ENCODE data around the gene GBP7. TPM values are rescaled to one million over a fixed set of nuclear protein-coding genes. Genes with fewer than 3 reads are reported as not detected.

The GBP7 gene
- total and polyA plus RNA-seq, 2 donors from 2014 or later, result not detected

DNA sequence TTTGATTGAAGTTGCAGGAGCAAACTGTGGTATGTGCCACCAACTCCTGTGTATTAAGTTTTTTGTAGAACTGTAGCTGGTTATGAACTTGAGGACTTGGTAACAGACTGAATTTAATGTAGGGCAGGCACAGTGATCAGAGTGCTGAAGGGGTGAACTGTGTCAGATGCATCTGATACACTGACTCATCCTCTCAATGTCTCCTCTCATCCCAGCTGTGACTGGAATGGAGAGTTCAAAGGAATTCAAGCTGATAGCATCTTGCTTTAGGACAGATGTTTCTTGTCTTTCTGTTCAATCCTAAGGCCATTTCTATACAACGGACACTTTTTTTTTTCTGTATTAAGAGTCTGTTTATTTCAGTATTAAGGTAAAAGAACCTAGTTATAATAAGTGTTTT lies 85.8 kb downstream of the GBP7 start:
- TF ChIP-seq, protein P1, sequence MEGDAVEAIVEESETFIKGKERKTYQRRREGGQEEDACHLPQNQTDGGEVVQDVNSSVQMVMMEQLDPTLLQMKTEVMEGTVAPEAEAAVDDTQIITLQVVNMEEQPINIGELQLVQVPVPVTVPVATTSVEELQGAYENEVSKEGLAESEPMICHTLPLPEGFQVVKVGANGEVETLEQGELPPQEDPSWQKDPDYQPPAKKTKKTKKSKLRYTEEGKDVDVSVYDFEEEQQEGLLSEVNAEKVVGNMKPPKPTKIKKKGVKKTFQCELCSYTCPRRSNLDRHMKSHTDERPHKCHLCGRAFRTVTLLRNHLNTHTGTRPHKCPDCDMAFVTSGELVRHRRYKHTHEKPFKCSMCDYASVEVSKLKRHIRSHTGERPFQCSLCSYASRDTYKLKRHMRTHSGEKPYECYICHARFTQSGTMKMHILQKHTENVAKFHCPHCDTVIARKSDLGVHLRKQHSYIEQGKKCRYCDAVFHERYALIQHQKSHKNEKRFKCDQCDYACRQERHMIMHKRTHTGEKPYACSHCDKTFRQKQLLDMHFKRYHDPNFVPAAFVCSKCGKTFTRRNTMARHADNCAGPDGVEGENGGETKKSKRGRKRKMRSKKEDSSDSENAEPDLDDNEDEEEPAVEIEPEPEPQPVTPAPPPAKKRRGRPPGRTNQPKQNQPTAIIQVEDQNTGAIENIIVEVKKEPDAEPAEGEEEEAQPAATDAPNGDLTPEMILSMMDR (IDR thresholded peaks at IDR 0.05; ENCODE audit: borderline replicate concordance, extremely low read depth, insufficient read depth), result no peak
- Histone ChIP-seq H3K36me3 (ENCODE audit: control insufficient read depth in 2 of 3, insufficient read depth in 3 of 3, low read length in 3 of 3) (no peaks in the 10 kb centered on the region), H3K9me3 (ENCODE audit: control insufficient read depth in 2 of 3, insufficient read depth in 1 of 3, low read length in 3 of 3) (no peaks in the 10 kb centered on the region), H3K4me1 (ENCODE audit: control insufficient read depth in 2 of 3, insufficient read depth in 2 of 3, low read depth in 1 of 3, low read length in 3 of 3) (no peaks in the 10 kb centered on the region), H3K4me3 (ENCODE audit: low read length in 3 of 3) (no peak overlapping the region), H3K27me3 (ENCODE audit: control insufficient read depth, insufficient read depth, low read length) (no peaks in the 10 kb centered on the region), H3K9ac (ENCODE audit: low read length in 3 of 3) (no peak overlapping the region), H3K27ac (ENCODE audit: low read depth in 2 of 2, low read length in 2 of 2) (no peak overlapping the region)
- DNase-seq (no peak), FAIRE-seq (no peak)
- intact Hi-C loops (cut with DNase I), result no loop called here

DNA sequence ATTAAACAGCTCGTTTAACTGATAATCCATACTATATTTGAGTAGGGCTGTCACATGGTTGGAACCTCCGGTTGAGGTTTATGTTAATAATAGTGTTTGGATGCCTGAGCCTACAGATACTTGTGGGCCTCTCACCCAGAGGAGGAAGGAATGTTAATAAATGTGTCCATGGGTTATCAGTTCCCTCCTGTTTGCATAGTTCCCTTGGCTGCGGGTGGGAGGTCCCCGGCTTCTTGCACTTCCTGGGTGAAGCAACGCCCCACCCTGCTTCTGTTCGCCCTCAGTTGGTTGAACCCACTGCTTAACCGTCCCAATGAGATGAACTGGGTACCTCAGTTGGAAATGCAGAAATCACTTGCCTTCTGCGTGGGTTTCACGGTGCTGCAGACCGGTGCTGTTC lies 87.2 kb downstream of the GBP7 start:
- TF ChIP-seq, protein P1 (IDR thresholded peaks at IDR 0.05; ENCODE audit: borderline replicate concordance, extremely low read depth, insufficient read depth), result no peak
- DNase-seq (no peak), FAIRE-seq (no peak)
- no peaks in the 10 kb centered on the region for H3K4me1 ChIP-seq (ENCODE audit: control insufficient read depth in 2 of 3, insufficient read depth in 2 of 3, low read depth in 1 of 3, low read length in 3 of 3)
- H3K9ac ChIP-seq (ENCODE audit: low read length in 3 of 3), result no peak overlapping the region
- H3K27ac ChIP-seq (ENCODE audit: low read depth in 2 of 2, low read length in 2 of 2), result no peak overlapping the region
- no peaks in the 10 kb centered on the region for H3K9me3 ChIP-seq (ENCODE audit: control insufficient read depth in 2 of 3, insufficient read depth in 1 of 3, low read length in 3 of 3)
- H3K4me3 ChIP-seq (ENCODE audit: low read length in 3 of 3), result no peak overlapping the region
- no peaks in the 10 kb centered on the region for H3K36me3 ChIP-seq (ENCODE audit: control insufficient read depth in 2 of 3, insufficient read depth in 3 of 3, low read length in 3 of 3)
- intact Hi-C loops (cut with DNase I), result no loop called here
- H3K27me3 ChIP-seq (ENCODE audit: control insufficient read depth, insufficient read depth, low read length), result no peaks in the 10 kb centered on the region

DNA sequence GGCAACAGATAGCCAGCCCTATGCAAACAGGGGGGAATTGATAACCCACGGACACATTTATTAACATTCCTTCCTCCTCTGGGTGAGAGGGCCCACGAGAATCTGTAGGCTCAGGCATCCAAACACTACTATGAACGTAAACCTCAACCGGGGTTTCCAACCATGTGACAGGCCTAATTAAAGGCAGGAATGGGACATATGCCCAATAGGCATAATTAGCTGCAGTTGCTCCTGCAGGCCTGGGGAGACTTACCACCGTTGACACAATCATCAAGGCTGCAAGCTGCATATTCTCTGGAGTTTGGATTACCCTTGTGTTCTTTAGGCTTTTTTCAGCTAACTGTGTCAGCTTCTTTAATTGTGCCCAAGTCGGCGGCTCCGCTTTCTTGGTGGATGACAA lies 88.6 kb downstream of the GBP7 start:
- Histone ChIP-seq H3K27ac (ENCODE audit: low read depth in 2 of 2, low read length in 2 of 2) (no peak overlapping the region), H3K36me3 (ENCODE audit: control insufficient read depth in 2 of 3, insufficient read depth in 3 of 3, low read length in 3 of 3) (no peaks in the 10 kb centered on the region), H3K4me1 (ENCODE audit: control insufficient read depth in 2 of 3, insufficient read depth in 2 of 3, low read depth in 1 of 3, low read length in 3 of 3) (no peaks in the 10 kb centered on the region), H3K4me3 (ENCODE audit: low read length in 3 of 3) (no peak overlapping the region), H3K9ac (ENCODE audit: low read length in 3 of 3) (no peak overlapping the region), H3K9me3 (ENCODE audit: control insufficient read depth in 2 of 3, insufficient read depth in 1 of 3, low read length in 3 of 3) (no peaks in the 10 kb centered on the region), H3K27me3 (ENCODE audit: control insufficient read depth, insufficient read depth, low read length) (no peaks in the 10 kb centered on the region)
- FAIRE-seq, result no peak
- DNase-seq, result no peak
- intact Hi-C loops (cut with DNase I), result no loop called here
- TF ChIP-seq, protein P1 (IDR thresholded peaks at IDR 0.05; ENCODE audit: borderline replicate concordance, extremely low read depth, insufficient read depth), result no peak

DNA sequence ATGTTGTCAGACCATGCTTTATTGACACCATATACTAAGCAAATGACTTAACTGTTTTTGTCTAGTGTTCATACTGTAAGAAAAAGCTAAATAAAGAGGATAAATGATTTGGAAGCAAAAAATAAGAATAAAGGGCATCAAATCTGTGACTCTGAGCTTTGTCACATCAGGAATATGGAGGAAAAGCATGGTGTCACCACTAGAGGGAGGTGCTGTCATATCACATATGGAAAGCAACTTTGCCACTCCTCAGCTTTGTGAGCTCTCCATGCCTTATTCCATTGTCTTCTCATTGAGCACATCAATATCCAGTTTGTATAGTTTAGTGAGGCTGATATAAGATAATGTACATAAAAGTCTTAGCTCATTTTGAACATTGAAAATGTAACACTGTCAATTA lies 90.0 kb downstream of the GBP7 start:
- intact Hi-C loops (cut with DNase I), result no loop called here
- no peaks in the 10 kb centered on the region for H3K4me1 ChIP-seq (ENCODE audit: control insufficient read depth in 2 of 3, insufficient read depth in 2 of 3, low read depth in 1 of 3, low read length in 3 of 3)
- H3K27me3 ChIP-seq (ENCODE audit: control insufficient read depth, insufficient read depth, low read length), result no peaks in the 10 kb centered on the region
- FAIRE-seq (peak; percentile 61), DNase-seq (peak in 3 of 5 donors; percentile 34 to 61 (median 39))
- no peak overlapping the region for H3K4me3 ChIP-seq (ENCODE audit: low read length in 3 of 3)
- H3K9me3 ChIP-seq (ENCODE audit: control insufficient read depth in 2 of 3, insufficient read depth in 1 of 3, low read length in 3 of 3), result no peaks in the 10 kb centered on the region
- no peaks in the 10 kb centered on the region for H3K36me3 ChIP-seq (ENCODE audit: control insufficient read depth in 2 of 3, insufficient read depth in 3 of 3, low read length in 3 of 3)
- H3K27ac ChIP-seq (ENCODE audit: low read depth in 2 of 2, low read length in 2 of 2), result no peak overlapping the region
- no peak overlapping the region for H3K9ac ChIP-seq (ENCODE audit: low read length in 3 of 3)
- TF ChIP-seq, protein P1 (IDR thresholded peaks at IDR 0.05; ENCODE audit: borderline replicate concordance, extremely low read depth, insufficient read depth), result peak; percentile 61
